CD4-positive, alpha-beta T cell treated with Interleukin-15 for 1 hour (primary cell): ENCODE data around the gene OR2T35.

Experiments used
- DNase-seq: peaks from one replicate; pipeline ENCODE4 v3.0.0-alpha.2; 2020

The OR2T35 gene

GRCh38 chr1:248625971-248626370, 19.1 kb downstream of the OR2T35 start:
- no peak for DNase-seq

- no peak for DNase-seq
Observed at GRCh38 chr1:248625166-248625565, 19.9 kb downstream of the OR2T35 start.

- DNase-seq, result no peak
Observed at GRCh38 chr1:248622570-248623001, 22.5 kb downstream of the OR2T35 start.

- DNase-seq, result no peak
Observed at GRCh38 chr1:248621770-248622169, 23.3 kb downstream of the OR2T35 start.

- peak; percentile 16 for DNase-seq
Observed at GRCh38 chr1:248618878-248619277, 26.2 kb downstream of the OR2T35 start.

GRCh38 chr1:248618119-248618518, 27.0 kb downstream of the OR2T35 start:
- no peak for DNase-seq

GRCh38 chr1:248613742-248614141, 31.3 kb downstream of the OR2T35 start:
- no peak for DNase-seq

GRCh38 chr1:248611883-248612414, 33.1 kb downstream of the OR2T35 start:
- DNase-seq, result no peak

- DNase-seq, result no peak
Observed at GRCh38 chr1:248610301-248610700, 34.8 kb downstream of the OR2T35 start.

GRCh38 chr1:248599396-248599795, 45.7 kb downstream of the OR2T35 start:
- no peak for DNase-seq

GRCh38 chr1:248597589-248597988, 47.5 kb downstream of the OR2T35 start, which contains the start of gene OR2T10:
OR2T10 (minus strand) TSS chr1:248597700; CDS start chr1:248593768, 3,932 bp downstream.
- no peak for DNase-seq

GRCh38 chr1:248596615-248597014, 48.5 kb downstream of the OR2T35 start:
- no peak for DNase-seq

- DNase-seq, result no peak
Observed at GRCh38 chr1:248593226-248593625, 51.9 kb downstream of the OR2T35 start.

GRCh38 chr1:248592655-248593054, 52.4 kb downstream of the OR2T35 start:
- no peak for DNase-seq

- no peak for DNase-seq
Observed at GRCh38 chr1:248590055-248590454, 55.0 kb downstream of the OR2T35 start.

- no peak for DNase-seq
Observed at GRCh38 chr1:248589334-248589733, 55.7 kb downstream of the OR2T35 start.
